Trophoblast cell (in vitro differentiated cells and primary cell): ENCODE measurements around the gene PLEKHA1.

Source experiments
- DNase-seq, 2 donors: peaks; one replicate each; pipeline ENCODE4 v3.0.0-alpha.2; 2016
- H2AFZ ChIP-seq: 2 replicates; pipeline ENCODE4 v1.6.1; 2013; ENCODE audit warnings: low read length, moderate library complexity, mild to moderate bottlenecking; ENCODE audit not compliant: insufficient read depth, poor library complexity
- H2AK5ac ChIP-seq: 2 replicates; pipeline ENCODE4 v1.6.1; 2013; ENCODE audit warnings: mild to moderate bottlenecking, low read length
- H2BK120ac ChIP-seq: 2 replicates; pipeline ENCODE4 v1.6.1; 2013; ENCODE audit warnings: low read length, mild to moderate bottlenecking, moderate library complexity; ENCODE audit not compliant: insufficient read depth, poor library complexity
- H2BK12ac ChIP-seq: 2 replicates; pipeline ENCODE4 v1.6.1; 2013; ENCODE audit warnings: mild to moderate bottlenecking, low read length, moderate library complexity
- H2BK5ac ChIP-seq: 2 replicates; pipeline ENCODE4 v1.6.1; 2013; ENCODE audit warnings: low read length, low read depth, moderate library complexity, mild to moderate bottlenecking; ENCODE audit not compliant: poor library complexity
- H3K14ac ChIP-seq: 2 replicates; pipeline ENCODE4 v1.6.1; 2013; ENCODE audit warnings: mild to moderate bottlenecking, low read length
- H3K18ac ChIP-seq: 2 replicates; pipeline ENCODE4 v1.6.1; 2013; ENCODE audit warnings: mild to moderate bottlenecking, low read length
- H3K23ac ChIP-seq: 2 replicates; pipeline ENCODE4 v1.6.1; 2013; ENCODE audit warnings: low read length
- H3K27ac ChIP-seq: 2 replicates; pipeline ENCODE4 v1.5.1; 2013; ENCODE audit warnings: low read depth, mild to moderate bottlenecking, inconsistent platforms, low read length, moderate library complexity
- H3K27me3 ChIP-seq: 2 replicates; pipeline ENCODE4 v1.6.1; 2013; ENCODE audit warnings: inconsistent platforms, mild to moderate bottlenecking, low read length, moderate library complexity; ENCODE audit not compliant: insufficient read depth
- H3K36me3 ChIP-seq, 2 experiments: 1 replicate in 1 of 2; 2 replicates in 1 of 2; pipeline ENCODE4 v1.6.1; 2013; ENCODE audit warnings: low read length in 2 of 2, mild to moderate bottlenecking in 2 of 2, moderate library complexity in 1 of 2; ENCODE audit not compliant: insufficient read depth in 2 of 2, control insufficient read depth in 1 of 2
- H3K4ac ChIP-seq: 2 replicates; pipeline ENCODE4 v1.6.1; 2013; ENCODE audit warnings: low read depth, mild to moderate bottlenecking, low read length, moderate library complexity
- H3K4me1 ChIP-seq, 2 experiments: 1 replicate in 1 of 2; 2 replicates in 1 of 2; pipeline ENCODE4 v1.6.1; 2013; ENCODE audit warnings: low read length in 2 of 2, mild to moderate bottlenecking in 2 of 2, moderate library complexity in 1 of 2; ENCODE audit not compliant: insufficient read depth in 2 of 2, control insufficient read depth in 1 of 2
- H3K4me2 ChIP-seq: 2 replicates; pipeline ENCODE4 v1.6.1; 2013; ENCODE audit warnings: inconsistent platforms, mild to moderate bottlenecking, low read length, moderate library complexity
- H3K4me3 ChIP-seq: 2 replicates; pipeline ENCODE4 v1.5.1; 2013; ENCODE audit warnings: mild to moderate bottlenecking, low read depth, low read length, inconsistent platforms
- H3K79me1 ChIP-seq: one replicate; pipeline ENCODE4 v1.6.1; 2013; ENCODE audit warnings: low read length
- H3K79me2 ChIP-seq: 2 replicates; pipeline ENCODE4 v1.6.1; 2013; ENCODE audit warnings: low read length, mild to moderate bottlenecking; ENCODE audit not compliant: control insufficient read depth, insufficient read depth, poor library complexity
- H3K9ac ChIP-seq: 2 replicates; pipeline ENCODE4 v1.6.1; 2013; ENCODE audit warnings: mild to moderate bottlenecking, low read length
- H3K9me3 ChIP-seq: 2 replicates; pipeline ENCODE4 v1.6.1; 2013; ENCODE audit warnings: low read depth, mild to moderate bottlenecking, control low read depth, inconsistent platforms, low read length; ENCODE audit not compliant: insufficient read depth
- H4K12ac ChIP-seq: 2 replicates; pipeline ENCODE4 v1.6.1; 2013; ENCODE audit warnings: low read depth, mild to moderate bottlenecking, low read length, moderate library complexity
- H4K8ac ChIP-seq: 2 replicates; pipeline ENCODE4 v1.6.1; 2013; ENCODE audit warnings: low read depth, mild to moderate bottlenecking, low read length, moderate library complexity
- H4K91ac ChIP-seq: one replicate; pipeline ENCODE4 v1.6.1; 2013; ENCODE audit warnings: low read depth, mild to moderate bottlenecking, low read length, moderate library complexity
- WGBS: extraction: QIAGEN DNeasy Blood & Tissue Kit; methylation state at CpG from one replicate; pipeline ENCODE4 v1.1.7; 2013; ENCODE audit warnings: missing lambda C conversion rate; ENCODE audit not compliant: insufficient read length, insufficient coverage; ENCODE audit errors: extremely low coverage; 5-methylcytosine and 5-hydroxymethylcytosine counted together

Gene PLEKHA1

DNA sequence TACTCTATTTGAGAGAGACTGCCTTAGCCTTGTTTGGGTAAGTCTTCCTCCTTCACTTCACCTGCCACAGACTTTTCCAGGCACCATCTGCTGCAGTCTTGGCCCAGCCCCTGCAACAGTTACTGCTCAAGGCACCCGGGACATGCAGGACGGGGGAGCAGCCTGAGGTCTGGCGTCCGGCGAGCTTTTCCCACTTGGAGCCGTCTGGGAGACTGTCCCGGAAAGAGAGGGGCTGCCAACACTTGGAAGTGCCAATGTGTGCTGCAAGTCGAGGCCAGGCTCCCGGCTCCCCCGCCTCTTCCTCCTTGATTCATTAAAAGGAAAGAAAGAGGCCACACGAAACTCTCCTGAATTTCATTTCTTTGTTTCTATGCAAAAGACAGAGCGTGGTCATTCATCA, 100.6 kb downstream of the PLEKHA1 start:
- peak overlapping the region; percentile 93 for H3K27ac ChIP-seq
- no peak overlapping the region for H3K4me3 ChIP-seq
- H3K9ac ChIP-seq = no peak overlapping the region
- DNase-seq = no peak
- no CpG with 5 or more reads among the region's 12 CpGs for WGBS
- peak overlapping the region; percentile 16 for H3K4ac ChIP-seq
- H3K79me1 ChIP-seq = peaks cover 25% of the 10 kb centered on the region
- H2BK12ac ChIP-seq = peak overlapping the region; percentile 81
- peak overlapping the region; percentile 78 for H3K14ac ChIP-seq
- H3K9me3 ChIP-seq = no peaks in the 10 kb centered on the region
- H3K23ac ChIP-seq = no peak overlapping the region
- H3K27me3 ChIP-seq = no peaks in the 10 kb centered on the region
- H4K8ac ChIP-seq = peak overlapping the region; percentile 72
- peak overlapping the region; percentile 98 for H4K91ac ChIP-seq
- no peaks in the 10 kb centered on the region for H3K79me2 ChIP-seq
- peak overlapping the region; percentile 6 for H3K18ac ChIP-seq
- H4K12ac ChIP-seq = peak overlapping the region; percentile 22
- no peaks in the 10 kb centered on the region for H3K36me3 ChIP-seq
- peak overlapping the region; percentile 60 for H2AK5ac ChIP-seq
- peak overlapping the region; percentile 95 for H2BK120ac ChIP-seq
- H3K4me2 ChIP-seq = no peak overlapping the region
- H3K4me1 ChIP-seq = peaks cover 23 to 34% of the 10 kb centered on the region in 2 experiments
- peak overlapping the region; percentile 98 for H2BK5ac ChIP-seq
- peak overlapping the region; percentile 14 for H2AFZ ChIP-seq

DNA sequence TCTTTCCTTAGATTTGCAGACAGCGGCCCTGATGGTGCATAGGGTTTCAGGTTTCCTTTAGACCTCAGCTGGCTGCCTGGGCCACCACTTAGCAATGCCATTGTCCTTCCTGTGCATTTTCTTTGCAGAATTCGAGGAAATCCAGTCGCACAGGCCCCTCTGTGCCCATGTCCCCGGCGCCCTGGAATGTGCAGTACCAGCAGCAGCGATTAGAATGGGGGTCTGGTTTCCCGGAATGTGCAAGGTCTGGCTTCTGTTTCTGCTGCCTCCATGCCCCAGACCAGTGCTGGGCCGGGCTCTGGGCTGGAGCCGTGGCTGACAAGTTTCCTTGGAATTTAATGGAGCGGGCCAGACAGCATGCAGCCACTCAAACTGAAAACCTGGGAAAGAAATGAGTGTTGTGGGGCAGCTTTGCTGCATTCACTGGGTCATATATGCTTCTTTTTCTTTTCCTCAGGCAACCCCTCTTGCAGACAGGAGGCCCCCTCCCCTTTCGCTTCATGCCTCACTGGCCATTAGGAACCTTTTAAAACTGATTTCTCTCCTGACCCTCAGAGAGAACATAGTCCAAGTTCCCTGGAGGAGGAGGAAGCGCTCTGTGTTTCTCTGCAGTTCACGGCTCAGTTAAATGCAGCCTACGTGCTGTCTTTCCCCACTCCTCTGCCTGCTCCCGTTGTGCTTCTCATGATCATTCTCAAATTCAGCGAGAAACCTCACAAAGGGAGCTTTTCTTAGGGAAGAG, 101.3 kb downstream of the PLEKHA1 start:
- Histone ChIP-seq H3K4me3 (no peak overlapping the region), H3K4me2 (peak overlapping the region; percentile 49), H4K91ac (peak overlapping the region; percentile 69), H3K23ac (no peak overlapping the region), H3K4ac (no peak overlapping the region), H4K8ac (peak overlapping the region; percentile 38), H3K14ac (peak overlapping the region; percentile 19), H2BK5ac (peak overlapping the region; percentile 58), H2AFZ (no peak overlapping the region), H2BK120ac (peak overlapping the region; percentile 67), H3K79me1 (peaks cover 29% of the 10 kb centered on the region), H3K27me3 (no peaks in the 10 kb centered on the region), H2BK12ac (peak overlapping the region; percentile 13), H3K27ac (peak overlapping the region; percentile 93), H2AK5ac (no peak overlapping the region), H3K36me3 (no peaks in the 10 kb centered on the region), H3K18ac (peak overlapping the region; percentile 16), H3K4me1 (peaks cover 23 to 34% of the 10 kb centered on the region in 2 experiments), H3K9me3 (no peaks in the 10 kb centered on the region), H3K9ac (no peak overlapping the region), H3K79me2 (no peaks in the 10 kb centered on the region), H4K12ac (no peak overlapping the region)
- DNase-seq = peak in 1 of 2 donors; percentile 33
- WGBS = no CpG with 5 or more reads among the region's 16 CpGs

- peaks cover 2% of the 10 kb centered on the region for H3K9me3 ChIP-seq
- peak overlapping the region; percentile 69 for H4K91ac ChIP-seq
- peak overlapping the region; percentile 80 for H3K27ac ChIP-seq
- no peaks in the 10 kb centered on the region for H3K27me3 ChIP-seq
- peaks cover 23 to 34% of the 10 kb centered on the region in 2 experiments for H3K4me1 ChIP-seq
- no peak overlapping the region for H3K9ac ChIP-seq
- peak overlapping the region; percentile 16 for H3K18ac ChIP-seq
- H3K4me3 ChIP-seq = no peak overlapping the region
- H4K8ac ChIP-seq = peak overlapping the region; percentile 38
- H2AK5ac ChIP-seq = no peak overlapping the region
- peak overlapping the region; percentile 13 for H2BK12ac ChIP-seq
- peaks cover 0 to under 1% of the 10 kb centered on the region in 2 experiments for H3K36me3 ChIP-seq
- no peak overlapping the region for H3K23ac ChIP-seq
- no CpG with 5 or more reads among the region's 6 CpGs for WGBS
- peak overlapping the region; percentile 49 for H3K4me2 ChIP-seq
- no peak overlapping the region for H3K4ac ChIP-seq
- peak overlapping the region; percentile 67 for H2BK120ac ChIP-seq
- H2BK5ac ChIP-seq = peak overlapping the region; percentile 58
- H4K12ac ChIP-seq = no peak overlapping the region
- no peak overlapping the region for H2AFZ ChIP-seq
- no peaks in the 10 kb centered on the region for H3K79me2 ChIP-seq
- peaks cover 29% of the 10 kb centered on the region for H3K79me1 ChIP-seq
- peak overlapping the region; percentile 19 for H3K14ac ChIP-seq
- peak in 1 of 2 donors; percentile 36 for DNase-seq
Measured at GRCh38 chr10:122476333-122476695, 101.8 kb downstream of the PLEKHA1 start.

DNA sequence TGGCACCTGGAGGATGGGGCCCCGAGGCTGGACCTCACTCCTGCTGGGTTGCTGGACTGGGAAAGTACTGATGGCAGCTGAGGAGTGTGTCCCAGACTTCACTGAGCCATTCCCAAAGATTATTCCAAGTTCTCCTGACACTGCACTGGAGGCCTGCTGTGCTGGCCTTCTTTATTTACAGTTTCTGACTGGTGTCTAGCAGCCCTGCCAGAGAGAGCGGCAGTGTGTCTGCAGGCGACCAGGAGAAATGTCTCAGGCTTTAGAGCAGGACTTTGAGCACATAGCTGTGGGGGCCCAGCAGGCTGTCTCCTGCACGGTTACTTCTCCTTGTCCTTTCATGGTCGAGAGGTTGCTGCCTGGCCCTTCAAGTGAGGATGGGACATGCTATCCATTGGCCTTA, 102.9 kb downstream of the PLEKHA1 start:
- Histone ChIP-seq H3K27me3 (no peaks in the 10 kb centered on the region), H3K9ac (no peak overlapping the region), H3K79me2 (no peaks in the 10 kb centered on the region), H3K23ac (no peak overlapping the region), H2AK5ac (peak overlapping the region; percentile 24), H2AFZ (no peak overlapping the region), H3K4me3 (no peak overlapping the region), H3K4me1 (peaks cover 23 to 34% of the 10 kb centered on the region in 2 experiments), H3K79me1 (peaks cover 29% of the 10 kb centered on the region), H2BK12ac (peak overlapping the region; percentile 74), H3K14ac (peak overlapping the region; percentile 18), H4K8ac (no peak overlapping the region), H3K18ac (no peak overlapping the region), H3K27ac (peak overlapping the region; percentile 3), H3K4me2 (no peak overlapping the region), H2BK120ac (peak overlapping the region; percentile 56), H4K91ac (peak overlapping the region; percentile 53), H3K36me3 (peaks cover 0 to 3% of the 10 kb centered on the region in 2 experiments), H3K4ac (peak overlapping the region; percentile 27), H3K9me3 (peaks cover 4% of the 10 kb centered on the region), H2BK5ac (no peak overlapping the region), H4K12ac (no peak overlapping the region)
- DNase-seq = no peak
- WGBS = no CpG with 5 or more reads among the region's 5 CpGs
